IMR-90 (cell line): ENCODE results near the gene F5. TPM values are rescaled to one million over a fixed set of nuclear protein-coding genes. Genes with fewer than 3 reads are reported as not detected.

Experiments used
- ATAC-seq: fragments of 200-7000 bp; cut with Tn5 transposase; 2 replicates; pipeline ENCODE4 v1.9.1; 2020; ENCODE audit warnings: low read depth, mild to moderate bottlenecking, moderate library complexity
- BruUV-seq: library from RNA; stranded (reverse); fragments of 400-500 nt; replicated peaks from 2 replicates; lab custom pipeline; 2021; lab: Mats Ljungman, UMichigan
- CTCF ChIA-PET: fragments of 300-600 bp; formaldehyde crosslinking; extraction: SDS; loops from one replicate; lab custom pipeline; 2021; ENCODE audit warnings: antibody characterized with exemption; lab: Yijun Ruan, JAX
- POLR2A ChIA-PET: fragments of 300-600 bp; sonication (Branson Sonifier 250); formaldehyde crosslinking; loops from one replicate; lab custom pipeline; 2022; ENCODE audit warnings: antibody characterized with exemption; ENCODE audit not compliant: unreplicated experiment; lab: Charles Lee
- DNase-seq: peaks from one replicate; pipeline ENCODE4 v3.0.0; 2013
- H2AFZ ChIP-seq: replicated peaks from 2 replicates; pipeline ENCODE3; 2013; ENCODE audit warnings: low read length, mild to moderate bottlenecking; ENCODE audit not compliant: poor library complexity
- H2AK5ac ChIP-seq: 2 replicates; pipeline ENCODE4 v1.6.1; 2013; ENCODE audit warnings: low read depth, low read length, inconsistent platforms
- H2AK9ac ChIP-seq: replicated peaks from 2 replicates; pipeline ENCODE3; 2013; ENCODE audit warnings: mild to moderate bottlenecking, low read depth, low read length, moderate library complexity; ENCODE audit not compliant: poor library complexity
- H2BK120ac ChIP-seq: 2 replicates; pipeline ENCODE4 v1.6.1; 2013; ENCODE audit warnings: low read depth, low read length, inconsistent platforms
- H2BK15ac ChIP-seq: 3 replicates; pipeline ENCODE4 v1.6.1; 2013; ENCODE audit warnings: low read depth, low read length, inconsistent platforms
- H2BK20ac ChIP-seq: 2 replicates; pipeline ENCODE4 v1.6.1; 2013; ENCODE audit warnings: low read depth, mild to moderate bottlenecking, inconsistent platforms, low read length, moderate library complexity
- H2BK5ac ChIP-seq: 2 replicates; pipeline ENCODE4 v1.6.1; 2013; ENCODE audit warnings: mild to moderate bottlenecking, low read depth, low read length, inconsistent platforms; ENCODE audit not compliant: poor library complexity, severe bottlenecking
- H3K14ac ChIP-seq: replicated peaks from 2 replicates; pipeline ENCODE4 v1.6.1; 2013; ENCODE audit warnings: low read depth, low read length, inconsistent platforms
- H3K18ac ChIP-seq: 2 replicates; pipeline ENCODE4 v1.6.1; 2013; ENCODE audit warnings: low read depth, low read length, control low read depth
- H3K23ac ChIP-seq: 2 replicates; pipeline ENCODE4 v1.6.1; 2013; ENCODE audit warnings: low read depth, low read length, inconsistent platforms
- H3K27ac ChIP-seq: 2 replicates; pipeline ENCODE4 v1.5.1; 2013; ENCODE audit warnings: mild to moderate bottlenecking, control low read depth, low read length; ENCODE audit not compliant: insufficient read depth
- H3K27me3 ChIP-seq: 2 replicates; pipeline ENCODE4 v1.6.1; 2013; ENCODE audit warnings: low read length; ENCODE audit not compliant: control insufficient read depth, insufficient read depth
- H3K36me3 ChIP-seq: 2 replicates; pipeline ENCODE4 v1.6.1; 2013; ENCODE audit warnings: low read length, mixed read lengths; ENCODE audit not compliant: control insufficient read depth, insufficient read depth
- H3K4ac ChIP-seq: 2 replicates; pipeline ENCODE4 v1.6.1; 2013; ENCODE audit warnings: low read depth, low read length, inconsistent platforms
- H3K4me1 ChIP-seq: 2 replicates; pipeline ENCODE4 v1.6.1; 2013; ENCODE audit warnings: low read length, mixed read lengths; ENCODE audit not compliant: control insufficient read depth, insufficient read depth
- H3K4me2 ChIP-seq: 2 replicates; pipeline ENCODE4 v1.6.1; 2013; ENCODE audit warnings: low read depth, mild to moderate bottlenecking, control low read depth, low read length, moderate library complexity
- H3K4me3 ChIP-seq: 2 replicates; pipeline ENCODE4 v1.5.1; 2013; ENCODE audit warnings: low read depth, mild to moderate bottlenecking, control low read depth, low read length, moderate library complexity; ENCODE audit not compliant: insufficient read depth
- H3K56ac ChIP-seq: 2 replicates; pipeline ENCODE4 v1.6.1; 2013; ENCODE audit warnings: low read length, inconsistent platforms; ENCODE audit not compliant: insufficient read depth; ENCODE audit errors: extremely low read depth
- H3K79me1 ChIP-seq, 2 experiments: 2 replicates each; pipeline ENCODE4 v1.6.1; 2013; ENCODE audit warnings: low read length in 2 of 2, inconsistent platforms in 1 of 2, low read depth in 1 of 2
- H3K9ac ChIP-seq: 2 replicates; pipeline ENCODE4 v1.6.1; 2013; ENCODE audit warnings: low read depth, low read length, control low read depth
- H3K9me1 ChIP-seq: 2 replicates; pipeline ENCODE4 v1.6.1; 2013; ENCODE audit warnings: low read length, inconsistent platforms; ENCODE audit not compliant: insufficient read depth
- H3K9me3 ChIP-seq: 2 replicates; pipeline ENCODE4 v1.6.1; 2013; ENCODE audit warnings: low read length; ENCODE audit not compliant: control insufficient read depth, insufficient read depth
- H4K20me1 ChIP-seq: 2 replicates; pipeline ENCODE4 v1.6.1; 2013; ENCODE audit warnings: low read length, inconsistent platforms; ENCODE audit not compliant: insufficient read depth
- H4K5ac ChIP-seq: 2 replicates; pipeline ENCODE4 v1.6.1; 2013; ENCODE audit warnings: mild to moderate bottlenecking, low read depth, low read length, control low read depth
- H4K8ac ChIP-seq, 2 experiments: 2 replicates each; pipeline ENCODE4 v1.6.1; 2013; ENCODE audit warnings: low read depth in 2 of 2, low read length in 2 of 2, control low read depth in 1 of 2, inconsistent platforms in 1 of 2
- H4K91ac ChIP-seq: 2 replicates; pipeline ENCODE4 v1.6.1; 2013; ENCODE audit warnings: low read depth, low read length, inconsistent platforms; ENCODE audit not compliant: insufficient read depth
- BHLHE40 ChIP-seq: fragments of 150-350 bp; IDR thresholded peaks from 2 replicates; pipeline ENCODE4 v1.6.1; 2016; ENCODE audit warnings: mild to moderate bottlenecking, low read depth, low read length
- MAFK ChIP-seq: IDR thresholded peaks from 2 replicates; pipeline ENCODE4 v1.6.1; 2012; ENCODE audit warnings: low read depth, low read length, improper control_type of control experiment
- RFX5 ChIP-seq: IDR thresholded peaks from 2 replicates; pipeline ENCODE4 v1.8.0; 2012; ENCODE audit warnings: low read depth, mild to moderate bottlenecking, low read length, moderate library complexity
- WGBS, 2 experiments: methylation state at CpG; one replicate each; pipeline versions ENCODE4 v1.1.5 to v1.1.7; 2013; ENCODE audit warnings: missing lambda C conversion rate in 2 of 2; ENCODE audit not compliant: insufficient read length in 1 of 2; ENCODE audit errors: extremely low coverage in 2 of 2; 5-methylcytosine and 5-hydroxymethylcytosine counted together
- dilution Hi-C: fragments of 300-500 bp; cut with HindIII; formaldehyde crosslinking; loops from one replicate; pipeline ENCODE4 v1.14.3; 2018; ENCODE audit warnings: low sequenced_read_pairs; ENCODE audit not compliant: unreplicated experiment
- in situ Hi-C: fragments of 300-500 bp; cut with MboI; formaldehyde crosslinking; loops from 3 replicates; pipeline ENCODE4 v1.14.3; 2019; ENCODE audit warnings: low sequenced_read_pairs, inconsistent platforms, mixed read lengths
- intact Hi-C: fragments of 100-400 bp; cut with micrococcal nuclease; formaldehyde crosslinking; loops from 2 replicates; pipeline ENCODE4 v1.10.0; 2022
- polyA plus RNA-seq, 3 experiments: library from polyadenylated mRNA; depleted of rRNA; stranded (reverse); fragments of >200 nt; gene quantifications; 2 replicates each; pipeline ENCODE4 v1.2.3, GENCODE V29; 2012; ENCODE audit warnings: low replicate concordance in 1 of 3
- total RNA-seq: library from RNA; depleted of rRNA; stranded (reverse); fragments of >200 nt; gene quantifications from 2 replicates; pipeline ENCODE4 v1.2.3, GENCODE V29; 2012
- TF ChIP-seq, protein P1 (sequence below): fragments of 150-350 bp; IDR thresholded peaks from 2 replicates; pipeline ENCODE4 v1.6.1; 2016; ENCODE audit warnings: low read depth, mild to moderate bottlenecking, low read length, moderate library complexity, borderline replicate concordance

The F5 gene
- total and polyA plus RNA-seq, 2 of the 4 experiments (the other 2 are of a cell fraction): not detected

DNA sequence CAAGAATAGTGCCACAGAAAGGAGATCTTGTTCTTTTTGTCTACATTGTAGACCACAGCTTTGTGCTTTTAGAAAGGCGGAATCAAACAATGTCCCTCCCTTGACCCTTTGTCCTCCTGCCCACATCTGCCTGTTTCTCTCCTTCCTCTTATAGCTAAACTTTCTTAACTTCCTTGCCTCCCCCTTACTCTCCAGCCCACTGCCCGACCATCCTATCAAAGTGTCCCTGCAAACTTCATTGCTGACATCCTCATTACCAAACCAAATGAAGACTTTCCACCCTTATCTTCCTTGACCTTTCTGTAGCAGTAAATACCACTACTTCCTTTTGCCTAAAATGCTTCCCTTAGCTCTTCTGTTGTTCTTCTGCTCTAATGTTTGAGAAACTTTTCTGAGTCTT, 38.6 kb upstream of the F5 start:
- Histone ChIP-seq H2BK120ac (no peak overlapping the region), H3K4me1 (no peaks in the 10 kb centered on the region), H4K91ac (no peak overlapping the region), H3K9ac (no peak overlapping the region), H3K36me3 (no peaks in the 10 kb centered on the region), H3K4me2 (no peak overlapping the region), H3K9me3 (no peaks in the 10 kb centered on the region), H3K18ac (no peak overlapping the region), H3K14ac (no peak overlapping the region), H3K4me3 (no peak overlapping the region), H2AK9ac (no peak overlapping the region), H2BK5ac (no peak overlapping the region), H4K8ac (no peak overlapping the region), H3K27ac (no peak overlapping the region), H3K23ac (no peak overlapping the region), H3K9me1 (no peaks in the 10 kb centered on the region), H2BK20ac (no peak overlapping the region), H3K27me3 (no peaks in the 10 kb centered on the region), H3K56ac (no peak overlapping the region), H4K20me1 (no peaks in the 10 kb centered on the region), H2BK15ac (no peak overlapping the region), H4K5ac (no peak overlapping the region), H3K79me1 (no peaks in the 10 kb centered on the region), H2AK5ac (no peak overlapping the region), H3K4ac (no peak overlapping the region), H2AFZ (no peak overlapping the region)
- CTCF ChIA-PET: no interaction called here
- in situ Hi-C loops (no loop called here), intact Hi-C loops (no loop called here), dilution Hi-C loops (no loop called here)
- POLR2A ChIA-PET: no interaction called here
- 50% methylated on average over 2 of the region's 2 CpGs; no CpG with 5 or more reads in 1 of the 2 experiments for WGBS, 2 experiments
- ATAC-seq: no peak
- no TSS peak for BruUV-seq
- TF ChIP-seq MAFK (no peak), BHLHE40 (no peak), RFX5 (no peak)
- TF ChIP-seq, protein P1, sequence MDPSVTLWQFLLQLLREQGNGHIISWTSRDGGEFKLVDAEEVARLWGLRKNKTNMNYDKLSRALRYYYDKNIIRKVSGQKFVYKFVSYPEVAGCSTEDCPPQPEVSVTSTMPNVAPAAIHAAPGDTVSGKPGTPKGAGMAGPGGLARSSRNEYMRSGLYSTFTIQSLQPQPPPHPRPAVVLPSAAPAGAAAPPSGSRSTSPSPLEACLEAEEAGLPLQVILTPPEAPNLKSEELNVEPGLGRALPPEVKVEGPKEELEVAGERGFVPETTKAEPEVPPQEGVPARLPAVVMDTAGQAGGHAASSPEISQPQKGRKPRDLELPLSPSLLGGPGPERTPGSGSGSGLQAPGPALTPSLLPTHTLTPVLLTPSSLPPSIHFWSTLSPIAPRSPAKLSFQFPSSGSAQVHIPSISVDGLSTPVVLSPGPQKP: no peak
- DNase-seq: no peak
